Stimulated activated CD4-positive, alpha-beta T cell treated with anti-CD3 and anti-CD28 coated beads, TNF-alpha, amount 100 ng/mL, for 1 hour (primary cell): ENCODE results near the gene ICAM2.
"Not testable (repeated sequence)": the region's sequence is repeated elsewhere in the genome, so short reads cannot be mapped to it uniquely, and the experiment has no call there.

ENCODE experiments used
- DNase-seq, 3 donors: peaks; one replicate each; pipeline ENCODE4 v3.0.0-alpha.2; 2020; ENCODE audit warnings: low read depth in 3 of 3, low spot score in 1 of 3

The ICAM2 gene

GRCh38 chr17:64015447-64015846 is 5.0 kb downstream of the ICAM2 start:
- no peak for DNase-seq

GRCh38 chr17:64009571-64010402 is 10.6 kb downstream of the ICAM2 start:
- no peak for DNase-seq

DNA sequence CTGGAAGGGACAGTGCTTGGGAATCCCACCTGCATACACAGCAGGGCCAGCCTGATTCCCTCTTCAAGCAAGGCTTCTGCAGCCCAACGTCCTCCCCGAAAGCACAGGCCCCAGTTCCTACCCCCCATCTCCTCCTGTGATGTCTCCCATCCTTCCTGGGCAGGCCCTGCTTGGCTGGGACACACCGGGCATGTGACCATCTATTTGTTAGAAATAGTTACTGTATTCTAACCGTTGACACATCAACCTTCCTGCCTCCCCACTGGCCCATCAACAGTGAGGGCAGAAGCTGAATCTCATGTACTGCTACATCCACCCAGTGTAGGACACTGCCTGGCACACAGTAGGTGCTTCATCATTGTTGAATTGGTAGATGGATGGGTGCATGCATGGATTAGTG is 11.6 kb downstream of the ICAM2 start:
- no peak for DNase-seq

DNA sequence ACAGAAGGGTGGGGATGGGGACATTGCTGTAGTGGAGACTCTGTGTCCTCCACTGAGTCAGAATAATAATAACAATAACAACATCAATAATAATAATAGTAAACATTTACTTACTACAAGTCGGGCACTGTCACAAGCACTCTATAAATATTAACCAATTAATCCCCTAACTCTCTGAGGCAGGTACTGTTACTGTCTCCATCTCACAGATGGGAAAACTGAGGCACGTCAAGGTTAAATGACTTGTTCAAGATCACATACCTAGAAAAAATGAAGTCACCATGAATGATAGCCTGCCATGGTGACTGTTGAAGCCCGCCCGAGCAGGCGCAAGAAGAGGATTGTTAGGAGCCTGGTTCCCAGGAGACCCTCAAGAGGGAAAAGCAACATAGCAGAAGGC is 12.1 kb downstream of the ICAM2 start:
- DNase-seq: no peak

GRCh38 chr17:64007838-64008282 is 12.6 kb downstream of the ICAM2 start:
- no peak for DNase-seq

- not testable (repeated sequence) for DNase-seq
These were observed 13.2 kb downstream of the ICAM2 start for GRCh38 chr17:64007089-64007837.

GRCh38 chr17:64006361-64007088 is 13.9 kb downstream of the ICAM2 start:
- no peak for DNase-seq

- no peak for DNase-seq
These were observed 14.7 kb downstream of the ICAM2 start for GRCh38 chr17:64005734-64006167.

DNA sequence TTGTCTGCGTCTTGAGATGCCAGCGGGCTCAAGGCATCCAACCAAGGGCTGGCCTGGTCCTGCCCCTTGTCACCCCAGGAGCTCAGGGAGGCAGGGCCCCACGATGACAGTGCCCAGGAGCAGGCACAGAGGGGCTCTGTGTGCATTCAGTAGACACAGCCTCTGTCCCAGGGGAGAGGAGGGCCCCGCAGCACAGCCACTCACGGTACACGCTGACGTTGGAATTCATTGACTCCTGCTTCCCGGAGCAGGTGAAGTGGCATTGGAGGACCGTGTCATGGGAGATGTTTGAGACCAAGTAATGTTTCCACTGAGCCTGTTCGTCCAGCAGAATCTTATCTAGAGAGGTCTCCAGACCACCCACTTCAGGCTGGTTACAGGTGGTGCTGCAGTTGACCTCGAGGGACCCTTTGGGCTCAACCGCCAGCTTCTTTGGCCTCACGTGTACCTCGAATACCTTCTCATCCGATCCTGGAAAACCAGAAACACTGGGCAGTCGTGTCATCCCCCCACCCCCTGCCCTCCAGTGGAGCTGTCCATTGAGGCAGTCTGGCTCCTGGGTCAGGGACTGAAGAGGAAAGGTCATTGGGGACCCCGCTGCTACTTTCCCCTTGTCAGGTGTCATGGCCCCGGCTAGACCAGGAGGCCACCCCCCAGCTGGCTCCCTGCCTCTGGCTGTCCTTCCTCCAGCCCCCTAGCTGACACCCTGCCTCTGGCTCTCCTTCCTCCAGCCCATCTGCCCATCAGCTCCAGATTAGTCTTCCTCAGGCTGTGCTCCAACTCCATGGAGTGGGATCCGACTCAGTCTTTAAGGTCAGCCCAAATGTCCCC is 15.3 kb downstream of the ICAM2 start:
- no peak for DNase-seq

DNA sequence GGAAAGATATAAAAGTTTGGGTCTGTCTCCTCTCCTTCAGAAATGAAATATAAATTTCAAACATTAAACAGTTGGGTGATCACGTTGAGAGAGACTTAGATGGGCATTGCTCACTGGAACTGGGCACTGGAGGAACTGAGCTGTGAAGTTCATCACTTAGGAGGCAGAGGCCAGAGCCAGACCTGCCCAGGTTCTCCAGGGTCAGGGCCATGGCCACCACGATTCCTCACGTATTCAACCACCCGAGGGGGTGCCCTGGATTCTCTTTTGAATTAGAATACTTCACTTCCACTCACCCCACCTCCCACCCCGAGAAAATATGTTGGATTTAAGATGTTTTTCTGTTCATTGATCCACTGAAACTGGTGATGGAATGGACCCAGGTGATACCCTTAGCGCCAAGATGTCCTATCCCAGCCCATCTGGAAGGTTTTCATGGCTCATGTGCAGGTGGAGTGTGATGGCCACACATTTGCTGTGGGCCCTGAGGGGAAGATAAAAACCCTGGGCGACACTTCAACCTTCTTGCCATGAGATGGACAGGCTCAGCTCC is 16.1 kb downstream of the ICAM2 start:
- no peak for DNase-seq

GRCh38 chr17:64003526-64004121 is 16.8 kb downstream of the ICAM2 start:
- no peak for DNase-seq

DNA sequence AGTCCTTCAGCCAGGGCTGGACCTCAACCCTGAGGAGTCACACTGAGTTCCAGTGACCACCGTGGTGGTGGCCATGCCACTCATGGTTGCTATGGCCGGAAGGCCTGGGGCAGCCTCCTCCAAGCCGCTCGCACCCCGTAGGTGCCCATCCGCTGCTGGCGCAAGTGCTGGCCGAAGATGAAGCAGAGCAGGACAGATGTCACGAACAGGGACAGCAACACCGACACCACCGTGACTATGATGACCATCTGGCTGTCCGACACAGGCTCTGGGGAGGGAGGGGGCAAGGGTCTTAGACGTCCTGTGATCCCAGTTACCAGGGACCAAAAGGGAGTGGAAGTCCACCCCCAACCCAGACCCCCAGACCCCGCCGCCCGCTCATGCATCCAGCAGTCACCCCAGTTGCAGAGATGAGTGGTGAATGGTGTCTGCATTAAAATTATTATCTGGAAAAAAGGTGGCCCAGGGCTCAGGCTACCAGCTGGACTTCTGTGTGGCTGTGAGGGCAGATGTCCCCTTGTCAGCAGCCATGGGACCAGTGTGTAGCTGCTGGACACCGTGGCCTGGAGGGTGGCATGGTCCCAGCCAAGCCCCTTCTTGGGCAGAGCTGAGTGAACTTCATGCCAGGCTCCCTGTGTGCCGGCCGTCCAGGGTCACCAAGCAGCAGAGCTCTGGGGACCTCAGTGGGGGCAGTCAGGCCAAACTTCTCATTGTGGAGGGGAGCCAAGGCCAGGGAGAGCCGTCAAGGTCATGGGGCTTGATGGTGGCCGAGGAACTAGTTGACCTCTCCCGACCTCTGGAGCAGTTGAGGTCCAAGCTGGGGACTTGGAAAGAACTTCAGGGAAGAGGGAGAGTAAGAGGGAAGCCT is 17.5 kb downstream of the ICAM2 start:
- no peak for DNase-seq

DNA sequence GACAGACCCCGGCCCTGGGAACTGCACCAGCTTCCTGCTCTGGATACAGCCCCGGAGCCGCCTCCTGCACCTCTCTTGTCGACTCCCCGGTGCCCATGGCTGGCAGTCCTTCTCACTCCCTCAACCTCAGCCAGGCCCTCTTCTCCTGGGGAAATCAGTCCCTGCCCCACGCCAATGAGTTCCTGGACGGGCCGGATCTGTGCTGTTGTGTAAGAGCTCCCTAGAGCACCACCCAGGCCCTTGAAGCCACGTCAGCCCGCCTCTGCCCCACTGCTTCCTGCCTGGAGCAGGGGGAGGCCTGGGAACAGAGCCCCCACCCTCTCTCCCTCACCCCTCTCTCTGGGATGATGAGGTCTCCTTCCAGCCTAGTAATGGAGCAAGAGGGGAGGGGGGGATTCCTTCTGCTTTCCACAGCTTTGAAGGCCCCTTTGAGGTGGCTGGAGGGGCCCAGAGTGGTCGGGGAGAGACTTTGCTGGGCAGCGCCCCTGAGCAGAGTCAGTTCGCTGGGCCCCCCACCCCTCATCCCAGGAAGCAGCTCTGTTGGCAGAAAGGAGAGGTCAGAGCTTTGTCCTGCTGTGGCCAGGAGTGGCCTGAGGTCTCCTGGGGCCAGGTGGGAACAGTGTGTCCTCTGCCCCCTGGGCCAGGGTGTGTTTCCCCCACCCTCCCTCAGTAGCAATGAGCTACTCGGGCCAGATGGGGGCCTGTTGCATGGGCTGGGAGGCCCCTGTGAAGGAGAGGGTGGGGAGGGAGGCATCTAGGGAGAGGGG is 18.5 kb downstream of the ICAM2 start:
- DNase-seq: no peak

- no peak for DNase-seq
These were observed 19.3 kb downstream of the ICAM2 start for GRCh38 chr17:64001091-64001579.

DNA sequence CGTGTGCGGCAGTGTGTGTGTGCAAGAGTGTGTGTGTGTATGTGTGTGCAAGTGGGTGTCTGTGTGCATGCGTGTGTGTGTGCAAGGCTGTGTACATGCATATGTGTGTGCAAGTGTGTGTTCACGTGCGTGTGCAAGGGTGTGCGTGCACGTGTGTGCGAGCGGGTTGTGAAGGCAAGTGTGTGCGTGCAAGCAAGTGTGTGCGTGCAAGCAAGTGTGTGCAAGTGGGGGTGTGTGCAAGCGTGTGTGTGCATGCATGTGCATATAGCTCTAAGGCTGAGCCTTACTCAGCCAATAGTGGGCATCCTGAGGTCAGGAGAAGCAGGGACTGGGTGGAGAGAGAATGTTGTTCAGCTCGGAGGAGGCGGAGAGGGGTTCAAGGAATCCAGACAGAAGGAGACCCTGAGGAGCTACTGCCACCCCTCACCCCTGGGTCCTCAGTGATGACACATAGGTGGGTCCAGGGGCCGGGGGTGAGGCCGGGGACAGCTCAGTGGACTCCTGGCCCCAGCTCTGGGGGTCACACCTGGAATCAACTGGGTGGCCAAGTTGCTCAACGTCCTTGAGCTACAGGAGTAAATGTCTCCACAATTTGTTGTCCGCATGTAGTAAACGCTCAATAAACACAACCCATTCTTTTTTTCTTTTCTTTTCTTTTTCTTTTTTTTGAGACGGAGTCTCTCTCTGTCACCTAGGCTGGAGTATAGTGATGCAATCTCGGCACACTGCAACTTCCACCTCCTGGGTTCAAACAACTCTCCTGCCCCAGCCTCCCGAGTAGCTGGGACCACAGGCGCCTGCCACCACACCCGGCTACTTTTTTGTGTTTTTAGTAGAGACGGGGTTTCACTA is 20.5 kb downstream of the ICAM2 start:
- no peak for DNase-seq

- DNase-seq: no peak
These were observed 21.4 kb downstream of the ICAM2 start for GRCh38 chr17:63998721-63999679.
